OCI-M2 (cell line): ENCODE measurements around the gene PCSK7.

Source experiments
- DNase-seq: peaks from one replicate; lab custom pipeline; 2025; ENCODE audit not compliant: unreplicated experiment; lab: John Stamatoyannopoulos, UW

PCSK7 gene

DNA sequence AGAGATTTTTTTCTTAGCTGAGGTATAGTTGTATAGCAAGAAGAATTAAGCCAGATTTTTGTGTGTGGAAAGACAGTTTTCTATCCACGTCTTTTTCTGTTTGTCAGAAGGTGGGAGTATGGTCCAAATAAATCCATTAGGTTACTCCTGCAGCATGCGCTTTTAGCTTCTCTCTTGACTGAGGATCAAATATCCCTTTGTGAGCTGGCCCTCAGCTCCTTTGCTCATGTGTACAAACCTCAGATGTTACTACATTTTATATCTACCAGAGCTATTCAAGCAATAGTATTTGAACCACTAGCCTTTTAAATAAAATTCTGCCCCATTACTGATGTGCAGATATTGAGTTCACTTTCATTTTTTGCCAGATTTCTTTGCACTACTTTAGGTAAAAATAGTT lies 62.1 kb downstream of the PCSK7 start:
- no peak for DNase-seq

DNA sequence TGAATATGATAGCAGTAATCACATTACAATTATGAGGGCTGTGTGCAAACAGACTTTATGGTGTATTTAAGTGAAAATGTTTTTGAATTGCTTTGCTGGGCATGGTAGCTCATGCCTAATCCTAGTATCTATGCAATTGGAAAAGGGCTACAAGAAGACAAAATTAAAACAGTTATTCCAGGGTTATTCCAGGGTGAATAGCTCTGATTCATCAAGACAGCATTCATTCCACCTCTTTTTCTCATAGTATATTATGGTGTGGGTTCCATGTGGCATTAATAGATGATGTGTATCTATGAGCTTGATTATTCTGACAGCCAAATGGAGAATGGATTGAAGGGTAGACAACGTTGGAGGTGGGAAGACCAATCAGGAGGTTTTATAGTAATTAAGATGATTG lies 65.4 kb downstream of the PCSK7 start:
- no peak for DNase-seq

DNA sequence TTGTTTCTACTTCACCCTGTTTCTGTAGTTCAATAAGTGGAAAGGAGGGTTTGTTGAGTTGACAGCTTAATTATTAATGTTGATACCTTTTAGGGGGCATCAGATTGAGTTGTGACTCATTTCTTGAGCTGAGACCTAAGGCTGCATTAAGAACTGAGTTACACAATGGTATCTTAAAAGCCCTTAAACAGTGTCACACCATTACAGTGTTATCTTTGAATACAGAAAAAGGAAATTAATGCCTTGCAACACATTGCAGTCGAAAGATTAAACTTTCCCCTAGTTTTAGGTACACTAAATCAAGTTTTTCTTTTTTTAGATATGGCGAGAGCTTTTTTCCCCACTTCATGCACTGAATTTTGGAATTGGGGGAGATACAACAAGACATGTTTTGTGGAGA lies 71.0 kb downstream of the PCSK7 start:
- DNase-seq: no peak

DNA sequence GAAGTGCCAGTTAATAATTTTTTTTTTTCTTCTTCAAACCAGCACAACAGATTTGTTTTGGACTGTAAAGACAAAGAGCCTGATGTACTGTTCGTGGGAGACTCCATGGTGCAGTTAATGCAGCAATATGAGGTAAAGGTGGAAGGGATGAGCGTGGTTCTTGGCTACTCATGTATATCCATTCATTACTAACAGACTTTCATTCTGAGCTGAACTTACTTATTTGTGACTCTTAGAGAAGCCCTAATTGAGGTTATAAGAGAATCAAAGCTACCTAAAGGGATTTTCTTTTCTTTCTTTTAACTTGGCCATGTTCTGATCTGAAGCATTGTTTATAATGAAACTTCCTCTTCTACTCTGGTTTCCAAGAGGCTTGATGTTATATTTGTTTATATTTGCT lies 72.0 kb downstream of the PCSK7 start:
- DNase-seq: no peak

DNA sequence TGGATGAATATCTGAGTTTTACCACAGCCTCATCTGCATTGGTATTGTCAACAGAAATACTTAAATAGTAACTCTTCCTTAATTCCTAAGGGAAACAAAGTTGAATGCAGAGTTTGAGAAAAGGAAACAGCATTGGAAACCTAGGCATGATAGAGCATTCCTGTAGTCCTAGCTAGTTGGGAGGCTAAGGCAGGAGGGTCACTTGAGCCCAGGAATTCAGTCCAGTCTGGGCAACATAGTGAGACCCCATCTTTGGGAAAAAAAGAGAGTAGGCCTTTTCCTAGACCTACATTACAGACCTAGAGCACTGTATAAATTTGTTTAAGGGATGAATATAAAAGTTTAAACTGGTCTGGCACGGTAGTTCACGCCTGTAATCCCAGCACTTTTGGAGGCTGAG lies 74.4 kb downstream of the PCSK7 start:
- no peak for DNase-seq

DNA sequence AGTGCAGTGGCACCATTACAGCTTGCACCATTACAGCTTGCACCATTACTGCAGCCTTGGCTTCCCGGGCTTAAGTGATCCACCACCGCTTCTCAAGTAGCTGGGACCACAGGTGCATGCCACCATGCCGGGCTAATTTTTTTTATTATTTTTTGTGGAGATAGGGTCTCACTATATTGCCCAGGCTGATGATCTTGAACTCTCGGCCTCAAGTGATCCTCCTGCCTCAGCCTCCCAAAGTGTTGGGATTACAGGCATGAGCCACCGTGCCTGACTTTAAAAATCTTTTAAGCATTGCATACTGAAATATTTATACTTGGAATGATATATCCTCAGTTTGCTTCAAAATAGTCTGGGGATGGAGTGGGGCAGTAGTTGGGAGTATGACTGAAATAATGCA lies 77.4 kb downstream of the PCSK7 start:
- no peak for DNase-seq
